CMK (cell line): ENCODE measurements around the gene RFXAP.

Source experiments
- DNase-seq: peaks from one replicate; pipeline ENCODE4 v3.0.0-alpha.2; 2010; ENCODE audit warnings: low read depth

The RFXAP gene

DNA sequence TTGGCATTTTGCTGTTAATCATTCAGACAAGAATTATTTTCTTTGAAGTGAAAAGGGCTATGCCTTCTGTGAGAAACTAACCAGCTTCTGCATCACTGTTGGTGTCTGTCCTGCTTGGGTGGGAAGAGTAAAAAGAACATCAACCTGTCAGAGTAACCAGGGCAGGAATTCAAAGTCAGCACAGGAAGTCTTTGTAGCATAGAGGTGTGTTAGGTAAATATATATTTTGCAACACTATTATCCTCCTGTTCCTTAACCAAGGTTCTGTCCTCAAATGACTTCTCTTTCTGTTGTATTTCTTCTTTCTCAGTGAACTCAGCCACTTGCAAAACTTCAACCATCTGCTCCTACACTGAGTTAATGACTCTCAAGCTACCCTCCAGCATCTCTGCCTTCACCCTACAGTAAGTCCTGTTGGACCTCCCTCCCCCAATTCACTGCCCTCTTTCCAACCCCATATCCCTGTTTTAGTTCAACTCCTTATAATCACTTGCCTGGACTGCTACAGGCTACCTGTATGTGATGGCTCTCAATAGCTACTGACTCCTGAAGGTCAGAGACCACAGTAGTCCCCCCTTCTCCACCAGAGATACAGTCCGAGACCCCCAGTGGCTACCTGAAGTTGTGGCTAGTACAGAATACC lies 51.1 kb downstream of the RFXAP start:
- no peak for DNase-seq

DNA sequence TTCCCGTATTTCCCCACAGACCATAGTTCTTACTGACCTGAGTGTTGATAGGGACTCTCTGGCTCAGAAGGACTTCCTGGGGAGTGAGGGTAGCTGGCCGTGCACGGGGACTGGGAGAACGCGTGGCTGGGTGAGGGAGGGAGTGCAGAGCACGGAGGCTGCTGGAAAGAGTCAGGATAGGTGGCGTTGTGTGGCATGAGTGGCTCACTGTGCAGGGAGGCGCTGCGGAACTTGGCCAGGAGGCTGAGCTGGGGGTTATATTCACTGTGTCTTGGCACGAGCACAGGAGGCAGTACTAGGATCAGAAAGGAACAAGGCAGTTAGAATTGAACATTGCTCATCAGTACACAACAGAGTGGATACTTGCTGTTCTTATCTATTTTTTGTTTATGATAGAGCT lies 53.6 kb downstream of the RFXAP start:
- no peak for DNase-seq

DNA sequence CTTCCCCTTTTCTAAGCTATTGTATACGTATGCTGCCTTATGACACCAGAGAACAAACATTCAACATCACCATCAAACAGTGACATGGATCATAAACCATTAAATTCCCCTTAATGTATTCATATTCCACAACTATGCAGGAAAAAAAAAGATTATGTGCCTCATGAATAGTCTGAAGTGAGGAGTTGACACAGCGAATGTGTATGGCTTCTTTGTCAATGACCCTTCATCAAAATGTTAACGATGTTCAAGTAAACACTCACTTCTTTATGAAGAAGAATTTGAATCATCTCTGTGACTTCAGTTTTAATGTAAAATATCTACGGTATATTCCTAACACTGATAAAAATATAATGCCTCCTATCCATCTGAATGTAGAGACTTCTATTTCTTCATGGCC lies 56.4 kb downstream of the RFXAP start:
- no peak for DNase-seq

DNA sequence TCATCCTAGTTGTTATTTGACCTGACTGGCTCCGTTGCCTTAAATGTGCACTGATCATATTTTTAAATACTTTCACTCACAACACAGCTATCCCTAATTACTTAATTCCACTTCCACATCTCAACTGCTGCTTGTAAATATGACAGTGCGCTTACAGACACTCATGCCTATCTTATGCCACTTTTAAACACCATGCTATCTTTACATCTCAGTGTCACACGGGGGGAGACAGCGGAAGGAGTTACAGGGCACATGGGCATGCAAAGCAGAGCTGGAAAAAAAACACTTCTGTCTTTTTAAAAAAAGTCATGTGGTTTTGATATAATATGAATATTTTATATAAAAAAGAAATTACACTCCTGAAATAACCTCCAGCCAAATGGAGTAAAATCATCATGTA lies 56.9 kb downstream of the RFXAP start:
- DNase-seq: no peak
